BE2C (cell line): ENCODE data around the gene PHF12.

Experiments
- DNase-seq: peaks from one replicate; pipeline ENCODE4 v3.0.0-alpha.2; 2020
- H3K27me3 ChIP-seq: fragments of 250-450 bp; sonication (Bioruptor Pico); 2 replicates; pipeline ENCODE4 v1.5.1; 2020; ENCODE audit warnings: mild to moderate bottlenecking
- H3K36me3 ChIP-seq: fragments of 250-450 bp; sonication (Bioruptor Pico); 2 replicates; pipeline ENCODE4 v1.5.1; 2020; ENCODE audit warnings: mild to moderate bottlenecking
- H3K4me1 ChIP-seq: fragments of 250-450 bp; sonication (Bioruptor Pico); 2 replicates; pipeline ENCODE4 v1.5.1; 2020
- H3K4me3 ChIP-seq: 2 replicates; pipeline ENCODE4 v1.5.1; 2011; ENCODE audit warnings: low read depth, low read length
- H3K9me3 ChIP-seq: fragments of 250-450 bp; sonication (Bioruptor Pico); 2 replicates; pipeline ENCODE4 v1.5.1; 2020
- CTCF ChIP-seq: IDR thresholded peaks from 2 replicates; pipeline ENCODE4 v1.5.1; 2012; ENCODE audit warnings: mild to moderate bottlenecking, low read depth, low read length

Gene PHF12

DNA sequence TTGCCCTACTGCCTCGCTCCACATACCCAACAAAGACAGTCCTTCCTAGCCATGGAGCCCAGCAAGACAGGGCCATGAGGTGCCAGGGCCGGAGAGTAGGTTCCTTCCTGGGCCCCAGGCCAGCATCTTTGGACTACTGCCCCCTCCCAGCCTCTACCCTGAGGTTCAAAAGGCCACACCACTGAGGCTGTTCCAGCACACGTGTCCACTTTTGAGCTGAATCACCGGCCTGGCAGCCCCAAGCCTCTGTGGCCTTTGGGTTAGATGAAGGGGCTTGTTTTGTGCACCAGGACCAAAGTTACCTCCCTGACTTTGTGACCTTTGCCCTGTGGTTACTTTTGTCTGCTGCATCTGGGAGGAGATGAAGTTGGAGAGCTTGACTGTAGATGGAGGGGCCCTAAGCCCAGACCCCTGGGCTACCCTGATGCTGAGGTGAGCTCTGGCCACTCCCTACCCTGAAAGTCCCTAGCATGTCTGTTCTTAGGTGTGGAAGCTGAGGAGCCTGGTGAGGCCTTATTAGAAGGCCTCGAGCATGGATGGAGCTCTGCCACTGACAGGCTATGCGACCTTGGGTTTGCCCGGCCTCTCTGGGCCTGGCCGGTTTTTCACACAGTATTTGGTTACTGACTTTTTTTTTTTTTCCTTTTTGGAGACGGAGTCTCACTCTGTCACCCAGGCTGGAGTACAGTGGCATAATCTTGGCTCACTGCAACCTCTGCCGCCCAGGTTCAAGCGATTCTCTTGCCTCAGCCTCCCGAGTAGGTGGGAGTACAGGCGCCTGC, 42.5 kb upstream of the PHF12 start:
- no peaks in the 10 kb centered on the region for H3K36me3 ChIP-seq
- TF ChIP-seq CTCF = no peak
- no peak for DNase-seq
- no peaks in the 10 kb centered on the region; the same call in 1 of the 2 replicates for H3K4me1 ChIP-seq
- no peaks in the 10 kb centered on the region for H3K27me3 ChIP-seq
- H3K9me3 ChIP-seq = no peaks in the 10 kb centered on the region
- H3K4me3 ChIP-seq = no peak overlapping the region

DNA sequence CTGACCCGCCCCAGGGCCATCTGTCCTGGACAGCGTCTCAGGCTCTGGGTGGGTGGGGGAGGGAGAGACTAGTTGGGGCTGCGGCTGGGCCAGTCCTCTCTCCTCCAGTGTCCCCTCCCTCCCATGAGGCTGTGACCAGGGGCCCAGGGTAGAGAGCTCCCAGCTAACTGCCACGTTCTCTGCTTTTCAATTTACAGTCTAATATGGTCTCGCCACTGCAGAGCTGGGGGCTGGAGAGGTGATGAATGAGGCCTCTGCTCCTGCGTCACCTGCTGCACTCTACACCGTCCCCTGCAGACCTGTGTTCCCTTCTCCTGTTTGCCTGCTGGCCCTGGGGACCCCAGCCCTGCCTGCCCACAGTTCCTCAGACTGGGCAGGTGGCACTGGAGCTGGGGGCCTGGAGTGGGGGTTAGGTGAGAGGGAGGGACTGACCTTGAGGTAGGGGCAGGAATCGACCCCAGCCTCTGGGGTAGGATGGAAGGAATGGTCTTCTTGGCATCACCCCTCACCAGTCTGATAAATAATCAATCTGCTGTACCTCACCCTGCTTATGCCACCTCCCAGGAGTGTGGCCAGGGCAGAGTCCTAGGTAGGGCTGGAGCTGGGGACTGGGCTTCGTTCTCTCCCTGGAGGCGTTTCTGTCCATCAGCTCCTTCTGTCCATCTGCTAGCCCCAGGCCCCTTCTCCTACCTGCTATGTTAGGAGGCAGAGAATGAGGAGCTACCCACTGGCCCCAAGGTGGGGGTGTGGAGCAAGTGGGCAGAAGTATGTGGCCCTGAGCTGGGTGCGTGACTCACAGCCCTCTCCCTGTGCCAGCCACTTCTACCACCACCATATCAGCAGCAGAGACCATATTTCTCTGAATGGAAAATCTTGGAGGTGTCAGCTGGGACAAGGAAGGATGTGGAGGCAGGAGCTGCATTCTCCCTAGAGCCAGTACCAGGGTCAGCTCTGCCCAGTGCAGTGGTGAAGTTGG, 41.6 kb upstream of the PHF12 start:
- Histone ChIP-seq H3K27me3 (no peaks in the 10 kb centered on the region), H3K4me1 (no peaks in the 10 kb centered on the region; the same call in 1 of the 2 replicates), H3K4me3 (no peak overlapping the region), H3K9me3 (no peaks in the 10 kb centered on the region), H3K36me3 (no peaks in the 10 kb centered on the region)
- DNase-seq = no peak
- no peak for TF ChIP-seq CTCF

- no peaks in the 10 kb centered on the region for H3K36me3 ChIP-seq
- no peak for TF ChIP-seq CTCF
- H3K4me1 ChIP-seq = no peaks in the 10 kb centered on the region; the same call in 1 of the 2 replicates
- no peak overlapping the region for H3K4me3 ChIP-seq
- no peaks in the 10 kb centered on the region for H3K9me3 ChIP-seq
- DNase-seq = no peak
- no peaks in the 10 kb centered on the region for H3K27me3 ChIP-seq
Observed at GRCh38 chr17:28992185-28992584, 40.9 kb upstream of the PHF12 start.

GRCh38 chr17:28991779-28992178, 40.5 kb upstream of the PHF12 start:
- Histone ChIP-seq H3K4me3 (no peak overlapping the region), H3K9me3 (no peaks in the 10 kb centered on the region), H3K36me3 (no peaks in the 10 kb centered on the region), H3K4me1 (no peaks in the 10 kb centered on the region; the same call in 1 of the 2 replicates), H3K27me3 (no peaks in the 10 kb centered on the region)
- TF ChIP-seq CTCF = no peak
- no peak for DNase-seq

- DNase-seq = no peak
- no peak for TF ChIP-seq CTCF
- H3K4me3 ChIP-seq = no peak overlapping the region
- no peaks in the 10 kb centered on the region for H3K9me3 ChIP-seq
- no peaks in the 10 kb centered on the region for H3K4me1 ChIP-seq
- no peaks in the 10 kb centered on the region for H3K36me3 ChIP-seq
- H3K27me3 ChIP-seq = no peaks in the 10 kb centered on the region
Observed at GRCh38 chr17:28989028-28989427, 37.7 kb upstream of the PHF12 start.
